HS-27A (cell line): ENCODE measurements around the gene PHOX2B.

Experiments used
- DNase-seq: peaks from one replicate; pipeline ENCODE4 v3.0.0-alpha.2; 2012; ENCODE audit warnings: low read depth, missing footprints

PHOX2B gene

DNA sequence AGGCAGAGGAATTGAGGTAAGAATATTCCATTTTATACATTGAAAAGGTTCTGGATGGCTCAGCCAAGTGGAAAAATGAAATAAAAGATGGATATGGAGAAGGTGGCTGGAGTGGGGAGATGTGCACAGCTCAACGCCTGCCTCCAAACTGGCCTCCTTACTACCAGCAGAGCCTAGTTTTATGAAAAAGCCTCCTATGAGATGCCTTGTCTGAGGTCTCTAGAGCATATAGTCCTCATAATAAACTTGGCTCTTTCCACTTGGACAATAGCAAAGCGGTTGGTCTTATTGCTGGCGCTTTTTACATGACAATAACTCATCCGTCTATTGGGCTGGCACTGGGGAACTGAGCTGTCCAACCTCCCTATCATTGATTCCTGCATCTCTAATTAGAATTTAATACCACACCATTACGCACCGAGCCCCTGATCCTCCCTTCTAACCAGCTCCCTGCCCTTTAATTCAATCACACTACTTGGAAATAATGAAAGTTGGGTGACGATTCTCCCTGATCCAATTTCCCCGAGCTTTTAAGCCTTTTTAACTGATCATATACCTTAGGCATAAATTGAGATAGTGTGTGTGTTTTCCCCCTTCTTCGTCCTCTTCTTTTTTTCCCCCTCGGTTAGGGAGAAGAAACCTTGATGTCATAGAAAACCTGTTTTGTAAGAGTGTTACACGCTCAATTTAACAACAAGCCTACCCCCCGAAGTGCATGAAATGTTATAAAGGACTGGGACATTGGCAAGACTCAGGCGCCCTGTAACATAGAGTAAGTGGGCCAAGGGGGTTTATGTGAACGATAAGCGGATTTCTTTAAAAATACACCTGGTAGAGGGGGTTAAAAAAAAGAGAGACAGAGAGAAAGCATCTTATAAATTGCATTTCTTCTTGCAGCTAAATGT, at the start of gene PHOX2B:
Gene PHOX2B (minus strand): TSS at position 155 of the 905 bp plus-strand sequence. CDS start 115 bp downstream, at position 40.
- no peak for DNase-seq

DNA sequence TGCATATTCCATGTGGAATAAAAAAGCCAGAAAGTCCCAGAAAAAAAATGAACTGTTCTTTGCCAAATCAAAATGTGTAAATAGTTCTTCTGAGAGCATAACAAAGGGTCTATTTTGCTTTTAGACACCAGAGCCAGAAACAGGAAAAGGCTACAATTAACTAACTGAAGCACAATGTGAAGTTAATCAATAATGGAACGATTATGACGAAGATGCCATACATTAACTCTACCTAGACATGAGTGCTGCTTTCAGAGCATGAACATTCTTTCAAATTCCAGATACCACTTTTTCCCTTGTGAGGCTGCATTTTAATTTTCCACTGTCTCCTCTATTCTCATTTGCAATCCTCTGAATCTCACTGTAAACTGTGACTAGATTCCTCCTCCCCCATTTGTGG, 48.7 kb upstream of the PHOX2B start:
- DNase-seq, result no peak

DNA sequence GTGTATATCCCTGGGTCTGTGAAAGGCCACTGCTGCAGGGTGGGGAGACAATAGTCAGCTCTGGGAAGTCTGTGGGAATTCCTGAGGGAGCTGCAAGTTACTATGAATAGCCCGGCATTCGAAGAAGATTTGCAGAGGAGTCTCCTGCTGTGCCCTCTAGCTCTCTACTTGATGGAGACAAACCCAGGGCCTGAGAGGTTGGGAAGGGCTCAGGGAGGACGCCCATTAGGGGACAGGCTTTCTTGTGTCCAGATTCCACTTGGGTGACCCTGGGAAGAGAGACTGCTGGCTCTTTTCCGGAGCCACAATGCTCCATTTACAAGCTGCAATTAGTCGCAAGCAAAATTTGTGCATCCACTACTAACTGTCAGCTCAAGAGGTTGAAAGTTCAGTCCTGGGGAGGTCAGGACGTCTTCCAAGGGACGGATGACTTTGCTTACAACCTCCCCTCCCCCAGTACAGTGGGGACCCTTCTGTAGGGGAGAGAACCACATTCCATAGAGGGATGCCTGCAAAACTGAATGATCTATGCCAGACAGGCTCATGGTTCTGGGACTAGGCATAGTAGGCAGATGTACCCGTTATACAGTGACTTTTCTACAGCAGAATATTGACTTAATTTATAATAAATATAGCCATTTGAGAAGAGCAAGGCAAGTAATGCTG, 48.2 kb upstream of the PHOX2B start:
- no peak for DNase-seq

DNA sequence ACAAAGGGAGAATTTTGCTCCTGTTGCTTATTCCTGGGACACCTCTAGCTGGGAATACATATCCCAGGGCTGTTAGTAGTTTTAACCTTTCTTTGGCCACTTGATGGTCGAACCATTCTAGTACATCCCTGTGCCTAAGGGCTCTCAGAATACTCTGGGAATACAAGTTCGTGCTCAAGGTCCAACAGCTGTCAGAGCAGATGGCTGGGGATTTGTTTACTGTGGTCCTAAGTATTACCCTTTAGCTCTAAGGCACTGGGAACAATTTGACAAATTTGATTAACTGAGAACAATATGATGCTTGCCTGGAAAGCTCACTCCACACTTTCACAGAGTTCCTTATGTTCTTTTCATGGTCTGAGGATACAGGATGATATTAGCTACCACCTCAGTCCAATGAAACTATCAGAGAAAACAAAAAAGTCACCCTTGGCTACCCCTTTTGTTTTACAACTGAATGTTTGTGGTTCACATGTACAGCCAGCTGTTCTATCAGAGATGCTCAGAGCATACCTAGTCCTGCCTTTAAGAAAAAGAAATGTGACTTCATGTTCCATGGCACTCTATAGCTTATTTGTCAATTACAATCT, 47.4 kb upstream of the PHOX2B start:
- DNase-seq, result no peak

DNA sequence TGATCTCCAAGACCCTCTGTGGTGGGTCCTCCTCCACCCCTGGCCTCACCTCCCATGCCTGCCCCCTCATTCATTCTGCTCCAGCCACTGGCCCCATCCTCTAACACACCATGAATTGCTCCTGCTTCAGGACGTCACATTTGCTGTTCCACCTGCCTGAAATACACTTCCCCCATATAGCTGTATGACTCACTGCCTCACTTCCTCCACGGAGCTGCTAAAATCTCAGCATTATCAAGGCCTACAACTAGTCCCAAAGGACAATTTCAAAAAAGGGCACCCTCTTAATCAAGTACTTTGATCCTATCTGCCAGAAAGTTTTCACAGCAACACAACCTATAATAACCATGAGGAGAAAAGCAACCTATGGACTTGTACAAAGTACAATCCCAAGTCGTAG, 43.6 kb upstream of the PHOX2B start:
- no peak for DNase-seq

DNA sequence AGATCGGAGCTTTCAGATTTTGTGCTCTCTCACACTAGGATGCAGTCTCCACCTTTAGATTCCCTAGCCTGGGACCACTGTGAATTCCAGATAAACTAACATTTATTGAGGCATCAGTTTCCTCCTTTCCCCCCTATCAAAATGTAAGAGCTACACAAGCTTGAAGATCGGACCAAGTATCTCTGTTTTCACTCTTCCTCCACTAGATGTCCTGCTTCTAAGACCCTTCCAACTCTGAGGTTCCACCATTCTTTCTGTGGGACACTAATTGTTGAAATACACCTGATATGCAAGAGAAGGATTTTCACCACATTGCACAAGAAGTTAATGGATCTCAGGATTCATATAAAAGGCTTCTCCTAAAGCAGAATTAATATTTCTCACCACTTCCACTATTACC, 43.0 kb upstream of the PHOX2B start:
- DNase-seq, result no peak

DNA sequence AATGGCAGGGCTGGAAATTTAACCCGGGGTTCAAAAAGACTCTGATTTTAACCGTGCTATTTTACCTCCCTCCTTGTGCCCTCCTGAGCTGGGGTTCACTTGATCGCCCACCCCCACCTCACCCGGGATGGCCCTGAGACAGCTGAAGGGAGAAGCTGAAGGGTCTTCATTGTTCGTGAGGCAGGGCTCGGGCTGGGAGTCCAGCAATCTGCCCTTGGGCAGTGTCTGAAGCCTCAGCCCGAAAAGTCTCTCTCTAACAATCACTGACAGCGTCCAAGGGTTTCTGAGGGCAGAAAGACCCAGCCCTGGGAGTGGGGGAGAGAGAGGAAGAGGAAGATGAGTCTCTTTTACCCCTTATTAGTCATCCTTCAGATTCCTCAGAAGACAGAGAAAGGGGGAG, 39.4 kb upstream of the PHOX2B start:
- DNase-seq, result no peak

DNA sequence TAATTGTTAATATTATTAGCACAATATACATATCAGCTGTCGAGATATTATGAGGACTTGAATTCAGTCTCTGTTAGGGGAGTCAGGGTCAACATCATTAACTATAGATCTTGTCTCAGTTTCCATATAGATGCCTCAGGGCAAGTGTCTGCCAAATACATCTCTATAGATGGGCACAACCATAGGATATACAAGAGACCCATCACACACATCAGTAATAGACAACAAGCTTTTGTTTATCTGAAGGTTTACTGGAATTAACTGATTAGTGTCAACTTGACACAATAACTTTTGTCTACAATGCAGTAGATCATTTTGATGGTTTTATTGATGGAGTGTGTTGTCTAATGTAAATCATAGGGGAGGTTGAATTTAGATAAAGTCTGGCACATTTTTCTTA, 37.1 kb upstream of the PHOX2B start:
- no peak for DNase-seq

DNA sequence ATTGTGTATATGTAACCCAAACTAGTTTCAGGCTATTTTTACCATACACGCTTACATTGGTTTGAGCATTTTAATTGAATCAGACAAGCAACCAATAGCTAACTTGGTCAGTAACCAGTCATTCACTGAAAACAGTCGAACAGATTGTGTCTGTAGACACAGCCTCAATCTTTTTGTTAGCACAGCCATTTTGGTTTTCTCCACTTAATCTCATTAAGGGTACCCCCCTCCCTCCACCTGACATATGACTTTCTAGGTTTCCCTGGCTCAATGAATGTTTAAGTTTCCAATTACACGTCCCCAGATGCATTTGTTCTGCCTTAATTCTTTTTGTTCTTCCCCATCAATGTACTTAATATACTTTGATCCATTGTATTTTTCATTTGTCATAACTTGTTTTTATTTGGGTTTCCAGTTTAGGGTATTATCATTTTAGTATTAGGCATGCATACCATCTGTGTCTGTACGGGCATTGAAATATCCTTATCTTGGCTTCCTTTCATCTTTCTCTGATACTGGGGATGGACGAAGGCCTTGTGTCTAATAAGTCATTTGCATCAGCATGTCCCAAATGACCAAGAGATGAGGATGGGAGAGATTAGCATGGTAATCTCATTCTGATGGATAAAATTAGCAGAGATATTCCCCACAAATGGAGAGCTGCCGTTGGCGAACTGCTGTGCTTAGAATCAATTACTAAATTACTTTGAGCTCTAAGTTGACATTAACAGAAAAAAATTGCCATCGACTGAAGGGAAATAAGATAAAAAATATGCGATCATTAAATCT, 35.9 kb upstream of the PHOX2B start:
- DNase-seq, result no peak

DNA sequence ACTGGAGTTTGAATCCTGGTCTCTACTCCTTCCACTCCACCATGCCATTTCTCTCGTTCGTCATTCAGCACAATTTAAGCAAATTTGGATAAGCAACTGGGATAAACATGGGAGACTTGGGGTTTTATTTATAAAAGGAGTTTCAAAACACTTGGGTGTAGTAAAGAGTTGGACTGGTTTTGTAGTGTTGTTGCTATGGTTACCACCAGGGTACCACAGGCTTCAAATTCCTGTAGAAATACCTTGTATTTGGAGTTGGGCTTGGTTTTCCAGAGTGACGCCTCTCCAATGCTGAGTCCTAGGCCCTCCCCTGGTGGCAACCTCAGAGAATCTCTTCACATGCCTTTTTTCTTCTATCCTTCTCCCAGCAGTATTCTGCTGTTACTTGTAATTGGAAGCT, 27.9 kb upstream of the PHOX2B start:
- no peak for DNase-seq

DNA sequence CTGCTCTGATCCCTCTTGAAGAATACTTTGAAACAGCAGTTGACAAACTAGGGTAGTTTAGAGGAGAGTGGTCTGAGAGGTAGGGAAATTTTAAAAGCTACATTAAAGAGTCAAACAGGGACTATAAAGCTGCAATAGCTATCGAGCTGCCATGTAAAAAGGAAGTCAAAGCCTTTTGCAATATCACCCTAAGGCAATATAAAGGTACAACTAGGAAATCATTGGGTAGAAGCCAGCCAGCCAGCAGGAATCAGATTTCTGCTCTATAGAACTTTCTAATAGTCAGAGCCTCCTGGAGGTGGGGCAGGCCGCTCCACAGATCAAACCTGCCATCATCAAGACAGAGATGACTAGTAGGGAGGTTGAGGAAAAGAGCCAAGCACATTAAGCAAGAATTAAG, 15.2 kb upstream of the PHOX2B start:
- no peak for DNase-seq

DNA sequence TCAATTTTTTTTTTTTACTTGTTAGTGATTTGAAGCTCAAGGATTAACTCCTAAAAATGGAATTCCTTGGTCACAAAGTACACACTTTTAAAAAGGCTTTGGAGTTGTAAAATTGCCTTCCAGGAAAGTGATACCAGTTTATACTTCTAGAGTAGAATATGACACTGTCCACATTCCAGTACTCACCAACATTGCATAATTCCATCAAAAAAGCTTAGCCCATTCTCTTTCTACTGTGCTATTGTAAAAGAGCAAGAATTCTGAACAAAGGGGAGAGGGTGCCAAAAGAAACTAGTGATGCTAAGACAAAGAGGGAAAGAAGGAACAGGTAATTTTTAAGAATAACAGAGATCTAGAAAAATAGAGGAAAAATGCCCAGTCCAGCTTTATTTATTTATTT, 10.4 kb upstream of the PHOX2B start:
- no peak for DNase-seq

DNA sequence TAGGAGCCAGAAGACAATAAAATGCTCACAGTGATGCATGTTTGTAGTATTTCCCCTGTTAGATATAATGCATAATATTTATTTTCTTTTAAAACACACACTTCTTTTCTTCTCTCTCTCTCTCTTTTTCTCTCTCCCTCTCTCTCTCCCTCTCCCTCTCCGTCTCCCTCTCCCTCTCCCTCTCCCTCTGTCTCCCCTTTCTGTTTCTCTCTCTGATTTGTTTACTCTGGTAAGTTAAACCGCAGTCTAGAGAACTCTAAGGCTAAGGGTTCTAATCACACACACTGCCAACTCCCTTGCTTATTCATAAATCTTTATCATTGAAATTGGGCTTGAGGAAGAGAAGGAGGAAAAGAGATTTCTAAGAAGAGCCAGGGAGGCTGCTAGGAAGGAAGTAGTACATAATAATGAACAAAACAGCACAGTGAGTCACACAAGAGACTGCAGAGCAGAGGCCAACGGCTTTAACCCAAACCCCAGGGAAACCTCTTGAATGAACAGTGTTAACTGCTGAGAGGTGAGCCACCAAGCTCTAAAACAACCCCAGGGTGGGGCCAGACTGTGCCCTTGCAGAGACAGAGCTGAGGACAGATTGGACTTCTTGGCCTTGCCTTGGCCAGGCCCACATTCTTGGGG, 9.1 kb upstream of the PHOX2B start:
- DNase-seq, result no peak

DNA sequence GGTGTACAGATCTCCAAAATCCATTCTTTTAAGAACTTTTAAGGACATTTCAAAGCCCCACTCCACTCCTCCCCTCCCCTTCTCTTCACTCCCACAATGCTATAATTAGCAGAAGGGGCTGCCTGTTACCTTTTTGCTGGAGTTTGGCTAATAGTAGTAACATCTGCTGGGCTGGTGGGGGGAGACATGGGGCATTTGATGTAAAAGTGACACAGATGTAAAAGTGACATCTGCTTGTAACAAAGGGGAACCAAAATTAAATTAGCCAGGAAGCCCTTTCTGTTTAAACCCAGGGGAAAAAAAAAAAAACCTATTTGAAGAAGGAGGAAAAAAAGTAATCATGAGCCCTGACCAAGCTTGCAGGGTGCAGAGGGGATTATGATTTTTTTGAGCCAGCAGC, 5.4 kb upstream of the PHOX2B start:
- no peak for DNase-seq

DNA sequence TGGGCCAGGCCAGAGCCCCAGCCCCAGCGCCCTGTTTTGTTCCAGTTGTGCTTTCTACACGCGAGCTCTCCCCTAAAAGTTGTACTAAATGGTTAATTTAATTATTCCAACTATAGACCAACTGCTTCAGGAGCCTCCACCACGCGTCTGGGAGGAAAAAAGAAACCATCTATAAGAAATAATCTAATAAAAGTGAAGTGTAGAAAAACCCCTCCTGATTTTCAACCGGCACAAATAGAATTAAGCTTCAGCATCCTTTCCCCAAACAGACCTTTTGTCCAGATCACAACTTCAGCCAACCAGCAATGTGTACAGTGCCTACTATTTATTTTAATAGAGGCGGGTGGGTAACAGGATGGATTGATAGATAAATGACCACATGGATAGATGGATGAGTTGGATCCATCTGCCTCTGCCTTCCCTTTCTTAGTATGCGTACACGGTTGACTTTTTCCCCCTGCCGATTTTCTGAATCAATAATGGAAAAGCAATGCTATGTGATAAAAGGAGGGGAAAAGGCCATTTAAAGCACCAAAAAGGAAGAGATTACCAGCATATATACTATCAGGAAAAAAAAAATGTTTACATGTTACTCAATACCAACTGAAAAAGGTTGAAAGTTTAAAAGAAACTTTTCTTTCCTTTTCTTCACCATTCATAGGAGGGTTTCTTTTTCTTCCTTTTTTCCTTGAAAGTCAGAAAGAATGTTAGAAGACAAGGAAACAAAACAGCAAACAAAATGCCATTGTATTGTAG, 3.7 kb upstream of the PHOX2B start:
- no peak for DNase-seq

DNA sequence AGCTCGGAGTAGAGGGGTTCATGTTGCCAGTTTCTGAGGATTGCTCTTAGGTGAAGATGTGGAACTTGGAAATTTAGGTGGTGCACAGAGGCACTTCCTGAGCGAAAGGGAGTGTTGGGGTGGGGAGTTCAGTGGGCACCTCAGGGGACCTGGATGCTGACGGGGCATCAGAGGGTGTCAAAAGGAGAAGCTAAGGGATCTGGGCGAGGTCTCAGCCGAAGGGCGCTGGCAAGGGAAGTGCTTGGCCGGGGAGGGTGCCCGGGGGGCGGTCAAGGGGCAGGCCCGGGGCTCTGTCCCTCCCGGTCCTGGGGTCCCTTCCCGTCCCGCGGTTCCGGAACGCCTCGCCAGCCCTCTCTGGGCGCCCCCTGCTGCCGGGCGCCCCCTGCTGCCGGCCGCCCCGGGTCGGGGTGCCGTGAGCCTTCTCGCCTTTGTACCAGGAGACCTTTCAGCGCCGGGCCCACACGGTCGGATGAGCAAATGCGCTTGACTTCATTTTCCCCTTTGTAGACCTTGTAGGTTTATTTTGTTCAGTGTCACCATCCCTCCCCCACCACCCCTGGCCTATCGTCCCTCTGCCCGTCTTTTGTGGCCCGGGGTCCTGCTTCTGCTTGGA, 3.0 kb upstream of the PHOX2B start:
- no peak for DNase-seq

DNA sequence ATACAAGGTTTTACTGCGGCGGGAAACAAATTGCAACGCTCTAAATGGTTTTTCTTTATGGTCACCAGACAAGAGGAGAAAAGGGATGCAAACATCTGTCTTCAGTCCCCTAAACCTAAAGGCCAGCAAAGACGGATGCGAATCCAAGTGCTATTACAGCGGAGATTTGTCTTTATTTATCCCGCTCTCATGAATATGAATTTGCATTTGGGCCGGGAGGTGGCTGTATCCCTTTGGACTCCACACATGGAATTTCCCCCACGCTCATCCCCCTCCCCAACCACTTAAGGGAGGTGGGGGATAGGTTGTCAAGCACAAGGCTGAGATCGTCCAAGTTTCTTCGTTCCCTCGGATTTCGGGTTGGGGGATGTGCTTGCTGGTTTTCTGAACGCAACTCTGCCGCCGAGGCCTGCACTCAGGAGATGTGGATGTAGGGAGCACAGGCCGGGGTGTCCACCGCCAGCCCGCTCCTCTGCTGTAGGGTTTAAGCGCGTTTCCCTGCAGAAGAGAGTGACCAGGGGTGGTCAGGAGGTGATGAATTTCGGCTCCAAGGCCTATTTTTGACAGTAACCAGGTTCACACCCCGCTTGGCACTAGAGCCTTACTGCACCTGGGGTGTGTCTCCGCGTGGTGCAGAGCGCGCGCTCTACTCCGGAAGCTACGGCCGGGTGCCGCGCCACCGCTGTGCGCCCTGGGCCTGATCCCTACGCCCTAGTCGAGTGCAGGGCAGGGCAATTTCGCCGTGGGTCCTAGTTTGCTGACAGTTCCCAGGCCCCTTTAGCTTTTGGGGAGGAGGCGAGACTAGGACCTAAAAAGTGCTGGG, 2.3 kb upstream of the PHOX2B start:
- DNase-seq, result no peak

DNA sequence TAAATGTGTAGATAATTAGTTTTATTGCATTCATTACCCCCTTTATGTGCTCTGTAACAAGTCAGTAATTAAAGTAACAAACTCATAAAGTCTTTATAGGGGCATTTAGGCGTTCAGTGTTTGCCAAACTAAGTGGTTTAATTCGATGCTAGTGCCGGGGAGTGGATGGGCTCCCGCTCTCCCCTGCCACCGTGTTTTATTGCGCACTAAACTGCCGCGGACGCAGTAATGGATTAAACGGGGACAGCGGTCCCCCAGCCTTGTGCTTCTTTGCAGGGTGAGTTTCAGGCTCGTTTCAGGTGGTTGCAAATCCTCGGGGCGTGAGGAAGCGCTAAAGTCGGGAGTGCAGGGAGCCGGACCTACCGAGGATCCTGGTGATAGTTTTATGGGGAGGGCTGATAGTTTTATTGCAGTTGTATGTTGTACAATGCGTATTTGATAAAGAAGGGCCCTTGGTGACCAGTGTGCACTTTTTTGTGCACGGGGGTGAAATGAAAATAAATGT, 1.6 kb upstream of the PHOX2B start:
- DNase-seq, result no peak

DNA sequence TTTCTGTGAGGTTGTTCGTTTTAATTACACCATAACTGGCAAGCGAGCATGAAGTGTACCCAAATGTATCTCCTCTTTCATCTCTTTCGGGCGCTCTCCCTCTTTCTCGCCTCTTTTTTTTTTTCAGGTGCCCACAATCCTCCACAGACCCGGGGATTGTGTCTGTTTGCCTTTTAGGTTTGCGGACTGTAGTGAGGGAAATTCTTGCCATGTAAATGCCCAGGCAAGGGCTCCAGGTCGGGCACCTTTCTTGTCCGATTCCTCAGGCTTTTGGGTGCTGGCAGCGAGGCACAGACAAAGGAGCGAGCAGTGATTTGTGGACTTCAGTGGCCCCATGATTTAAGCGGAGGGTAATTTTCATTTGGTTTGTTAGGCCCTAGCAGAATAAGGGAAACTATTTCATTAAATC, 1.1 kb upstream of the PHOX2B start:
- DNase-seq, result no peak
